Inferior parietal cortex (tissue), 1 donor: ENCODE data around the gene GATAD2B.
"Not testable (repeated sequence)": the region's sequence is repeated elsewhere in the genome, so short reads cannot be mapped to it uniquely, and the experiment has no call there.

Source experiments
- DNase-seq: peaks from one replicate; pipeline ENCODE4 v3.0.0-alpha.2; 2016; ENCODE audit errors: extremely low spot score

Gene GATAD2B

DNA sequence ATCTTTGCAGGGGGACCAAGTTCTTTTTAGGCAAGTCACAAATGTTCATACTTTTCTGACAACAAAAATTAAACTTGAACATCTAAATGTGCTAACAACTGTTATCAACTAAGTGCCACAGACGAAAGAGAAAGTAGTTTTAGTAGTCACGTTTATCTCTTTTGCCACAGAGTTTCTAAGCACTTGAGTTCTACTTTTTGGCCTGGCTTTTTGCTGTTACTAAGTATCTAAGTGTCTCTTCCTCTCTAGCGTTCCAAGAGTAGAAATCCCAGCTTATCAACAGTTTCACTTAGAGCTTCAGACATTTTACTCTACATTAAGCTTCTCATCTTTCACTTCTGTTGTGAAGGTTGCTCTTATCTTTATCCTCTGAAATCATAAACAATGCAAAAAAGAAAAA lies 34.2 kb downstream of the GATAD2B start:
- DNase-seq: no peak

GRCh38 chr1:153886127-153886526 lies 36.6 kb downstream of the GATAD2B start:
- DNase-seq: no peak

- DNase-seq: no peak
These were observed 39.5 kb downstream of the GATAD2B start for GRCh38 chr1:153883223-153883622.

DNA sequence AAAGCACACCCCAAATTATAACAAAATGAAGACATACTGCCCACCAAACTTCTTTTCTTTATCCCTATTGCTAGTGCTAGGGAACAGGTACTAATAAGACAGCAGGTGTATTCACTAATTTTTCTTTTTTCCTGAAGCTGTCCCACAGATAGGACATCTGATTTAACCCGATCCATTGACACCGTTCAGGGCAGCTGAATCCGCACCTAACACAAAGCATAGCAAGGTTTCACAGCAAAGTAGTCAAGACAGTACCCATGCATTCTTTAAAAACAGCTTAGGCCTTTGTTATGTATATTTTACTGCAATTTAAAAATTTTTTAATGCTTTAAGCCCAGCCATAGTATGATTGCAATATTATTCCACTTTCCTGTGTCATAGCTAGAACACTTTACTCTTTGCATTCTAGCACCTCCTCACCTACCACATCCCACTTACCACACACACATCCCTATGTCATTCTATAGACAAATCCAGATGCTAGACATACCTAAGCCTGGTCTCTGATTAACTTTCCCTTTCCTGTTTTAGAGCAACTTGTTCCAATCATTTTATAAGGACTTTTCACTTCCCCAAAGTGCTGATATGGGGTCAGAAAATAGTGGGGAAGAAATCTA lies 40.4 kb downstream of the GATAD2B start:
- no peak for DNase-seq

DNA sequence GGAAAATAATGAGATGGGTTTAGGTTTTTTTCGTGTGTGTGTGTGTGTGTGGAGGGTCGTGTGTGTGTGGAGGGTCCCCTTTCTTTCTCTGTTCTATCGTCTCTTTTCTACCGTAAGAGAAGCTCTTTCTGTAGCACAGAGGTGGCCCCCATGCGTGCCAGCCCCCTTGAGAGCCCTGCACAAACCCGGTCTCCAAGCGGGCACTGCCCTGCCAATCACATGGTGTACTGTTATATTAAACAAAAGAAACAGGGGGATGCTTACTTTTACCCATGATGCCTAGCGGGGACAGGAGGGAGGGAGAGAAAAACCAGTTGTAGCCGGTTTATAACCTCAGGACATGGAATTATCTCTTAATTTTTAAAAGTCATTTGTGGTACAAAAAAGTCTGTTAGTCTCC lies 41.0 kb downstream of the GATAD2B start:
- DNase-seq: no peak

DNA sequence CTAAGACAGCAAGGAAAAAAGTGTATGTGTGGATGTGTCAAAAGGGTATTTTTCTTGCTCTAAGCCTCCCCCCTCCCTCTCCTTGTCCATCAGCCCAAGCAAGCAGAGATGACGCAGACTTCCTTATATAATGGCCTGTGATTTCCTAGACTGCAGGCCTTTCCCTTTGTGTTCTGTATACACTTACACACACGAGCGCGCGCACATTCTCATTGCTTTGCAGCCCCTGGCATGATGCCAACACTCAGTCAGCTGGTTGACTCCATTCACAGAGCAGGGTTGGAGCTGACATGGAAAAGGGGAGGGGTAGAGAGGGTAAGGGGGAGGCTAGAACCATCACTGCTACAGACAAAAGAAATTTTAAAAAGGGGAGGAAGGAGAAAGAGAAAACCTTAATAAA lies 41.8 kb downstream of the GATAD2B start:
- DNase-seq: peak; percentile 93

DNA sequence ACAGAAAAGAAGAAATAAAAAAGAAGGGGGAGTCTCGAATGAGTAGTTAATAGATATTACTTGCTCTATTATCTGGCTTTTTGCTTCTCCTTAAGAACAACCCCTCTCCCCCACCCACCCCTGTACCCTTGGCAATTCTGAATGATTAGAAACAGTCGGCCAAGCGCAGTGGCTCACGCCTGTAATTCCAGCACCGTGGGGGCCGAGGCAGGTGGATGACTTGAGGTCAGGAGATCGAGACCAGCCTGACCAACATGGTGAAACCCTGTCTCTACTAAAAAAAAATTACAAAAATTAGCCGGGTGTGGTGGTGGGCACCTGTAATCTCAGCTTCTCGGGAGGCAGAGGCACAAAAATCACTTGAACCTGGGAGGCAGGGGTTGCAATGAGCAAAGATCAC lies 42.7 kb downstream of the GATAD2B start:
- no peak for DNase-seq

- DNase-seq: no peak
These were observed 45.7 kb downstream of the GATAD2B start for GRCh38 chr1:153877112-153877511.

- DNase-seq: no peak
These were observed 49.8 kb downstream of the GATAD2B start for GRCh38 chr1:153872934-153873333.

DNA sequence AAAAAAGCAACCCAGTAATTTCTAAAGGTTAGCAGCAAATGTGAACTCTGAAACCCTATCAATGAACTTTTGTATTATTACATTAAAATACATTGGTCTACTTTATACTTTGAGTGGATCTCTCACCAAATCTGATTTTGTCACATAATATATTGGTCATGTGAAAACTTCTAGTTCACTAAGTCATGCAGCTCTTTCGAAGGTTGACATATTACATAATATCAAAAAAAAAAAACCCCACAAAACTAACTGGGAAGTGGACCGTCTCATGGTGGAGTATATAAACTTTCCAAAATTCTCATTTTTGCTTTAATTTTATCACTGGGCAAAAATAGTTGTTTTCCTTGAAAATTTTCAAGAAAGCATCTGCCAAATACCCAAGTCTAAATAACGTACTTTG lies 50.4 kb downstream of the GATAD2B start:
- DNase-seq: no peak

- DNase-seq: no peak
These were observed 53.3 kb downstream of the GATAD2B start for GRCh38 chr1:153869486-153869885.

- no peak for DNase-seq
These were observed 56.5 kb downstream of the GATAD2B start for GRCh38 chr1:153866045-153866850.

GRCh38 chr1:153860285-153860684 lies 62.5 kb downstream of the GATAD2B start:
- DNase-seq: no peak

DNA sequence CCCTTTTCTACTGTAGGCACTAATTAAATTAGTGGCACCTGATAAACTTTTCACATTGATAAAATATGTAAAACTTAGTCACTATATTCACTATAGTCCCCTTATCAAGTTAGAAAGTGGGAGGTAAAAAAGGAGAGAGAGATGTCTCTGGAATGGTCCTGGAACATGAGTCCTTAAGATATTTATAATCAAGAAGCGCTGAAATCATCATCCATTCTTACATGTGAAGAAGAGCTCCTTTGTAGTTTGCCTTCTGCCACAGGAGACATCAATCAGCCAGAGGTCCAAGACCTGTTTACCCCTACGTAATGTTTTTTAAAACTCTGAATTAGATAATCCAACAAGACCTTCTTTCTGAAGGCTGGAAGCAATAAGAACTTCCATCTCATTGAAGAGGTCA lies 65.3 kb downstream of the GATAD2B start:
- no peak for DNase-seq

- no peak for DNase-seq
These were observed 66.0 kb downstream of the GATAD2B start for GRCh38 chr1:153856763-153857162.

DNA sequence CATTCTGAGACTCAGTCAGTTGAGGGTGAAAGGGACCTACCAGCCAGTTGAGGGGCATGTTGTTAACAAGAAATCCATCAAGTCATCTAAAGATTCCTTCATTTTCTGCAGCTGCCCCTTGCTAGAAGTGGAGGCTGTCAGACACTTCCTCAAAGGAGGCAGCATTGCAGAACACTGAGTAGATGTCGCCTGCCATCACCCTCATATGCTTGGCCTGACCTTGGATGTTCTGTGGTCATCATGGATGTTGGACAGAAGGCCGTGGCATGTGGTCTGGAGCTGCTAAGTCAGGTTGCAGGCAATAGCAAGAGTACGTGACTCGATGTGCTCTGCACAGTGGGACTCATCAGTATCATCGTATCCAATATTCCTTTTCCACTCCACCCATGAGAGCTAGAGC lies 70.6 kb downstream of the GATAD2B start:
- no peak for DNase-seq

- DNase-seq: no peak
These were observed 73.1 kb downstream of the GATAD2B start for GRCh38 chr1:153849487-153850185.

DNA sequence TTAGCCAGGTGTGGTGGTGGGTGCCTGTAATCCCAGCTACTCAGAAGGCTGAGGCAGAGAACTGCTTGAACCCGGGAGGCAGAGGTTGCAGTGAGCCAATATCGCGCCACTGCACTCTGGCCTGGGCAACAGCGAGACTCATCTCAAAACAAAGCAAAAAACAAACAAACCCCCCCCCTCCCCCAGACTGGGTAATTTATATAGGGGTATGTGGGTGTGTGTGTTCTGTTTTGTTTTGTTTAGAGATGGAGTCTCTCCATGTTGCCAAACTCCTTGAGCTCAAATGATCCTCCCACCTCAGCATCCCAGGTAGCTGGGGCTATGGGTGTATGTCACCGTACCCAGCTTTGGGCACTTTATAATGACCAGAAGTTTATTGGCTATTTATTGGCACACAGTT lies 74.0 kb downstream of the GATAD2B start:
- no peak for DNase-seq

- DNase-seq: no peak
These were observed 77.6 kb downstream of the GATAD2B start for GRCh38 chr1:153845158-153845557.

- DNase-seq: not testable (repeated sequence)
These were observed 78.4 kb downstream of the GATAD2B start for GRCh38 chr1:153844349-153844748.

DNA sequence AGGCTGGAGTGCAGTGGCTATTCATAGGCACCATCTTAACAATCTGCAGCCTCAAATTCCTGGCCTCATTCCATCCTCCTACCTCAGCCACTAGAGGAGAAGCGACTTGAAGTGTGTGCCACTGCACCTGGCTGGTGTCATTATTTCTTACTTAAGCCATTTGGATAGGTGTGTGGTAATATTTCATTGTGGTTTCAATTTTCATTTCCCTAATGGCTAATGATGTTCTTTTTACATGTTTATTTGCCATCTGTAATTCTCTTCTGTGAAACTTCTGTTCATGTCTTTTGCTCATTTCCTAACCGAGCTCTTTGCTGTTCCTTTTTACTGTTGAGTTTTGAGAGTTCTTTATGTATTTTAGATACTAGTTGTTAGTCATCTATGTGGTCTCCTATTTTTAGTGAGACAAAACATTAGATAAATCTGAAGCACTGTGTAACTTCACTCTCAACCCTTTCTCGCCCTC lies 80.7 kb downstream of the GATAD2B start:
- no peak for DNase-seq

DNA sequence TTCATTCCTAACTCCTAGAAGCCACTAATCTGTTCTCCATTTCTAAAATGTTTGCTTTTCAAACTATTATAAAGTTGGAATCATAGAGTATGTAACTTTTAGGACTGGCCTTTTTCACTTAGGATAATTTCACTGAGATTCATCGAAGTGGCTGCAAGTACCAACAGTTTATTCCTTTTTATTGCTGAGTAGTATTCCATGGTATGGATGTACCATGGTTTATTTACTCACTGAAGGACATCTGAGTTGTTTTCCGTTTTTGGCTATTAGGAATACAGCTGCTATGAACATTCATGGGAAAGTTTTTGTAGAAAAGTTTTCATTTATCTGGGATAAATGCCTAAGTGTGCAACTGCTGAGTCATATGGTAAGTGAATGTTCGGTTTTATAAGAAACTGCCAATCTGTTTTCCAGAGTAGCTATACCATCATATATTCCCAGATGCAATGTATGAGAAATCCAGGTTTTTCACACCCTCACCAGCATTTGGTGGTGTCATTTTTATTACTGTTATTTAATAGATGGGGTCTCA lies 81.2 kb downstream of the GATAD2B start:
- no peak for DNase-seq
